Measurements from ENCODE around the gene LMO3. TPM values are rescaled to one million over a fixed set of nuclear protein-coding genes. Genes with fewer than 3 reads are reported as not detected.

The LMO3 gene
- total and polyA plus RNA-seq, 2 of the 4 experiments (the other 2 are of a cell fraction), result 0.54 to 0.84 TPM

- Histone ChIP-seq H3K9me3 (ENCODE audit: control insufficient read depth, insufficient read depth, low read length) (no peaks in the 10 kb centered on the region), H3K4me1 (ENCODE audit: control insufficient read depth, insufficient read depth, low read length) (no peaks in the 10 kb centered on the region), H3K18ac (ENCODE audit: low read depth, low read length) (no peak overlapping the region), H2AFZ (replicated peaks; ENCODE audit: low read length, poor library complexity) (no peak overlapping the region), H3K14ac (replicated peaks; ENCODE audit: low read depth, low read length) (no peak overlapping the region), H3K4ac (ENCODE audit: low read depth, low read length) (no peak overlapping the region), H2BK5ac (ENCODE audit: low read depth, low read length, poor library complexity, severe bottlenecking) (no peak overlapping the region), H4K91ac (ENCODE audit: insufficient read depth, low read depth, low read length) (no peak overlapping the region), H4K20me1 (ENCODE audit: insufficient read depth, low read length) (no peaks in the 10 kb centered on the region), H3K56ac (ENCODE audit: extremely low read depth, insufficient read depth, low read length) (no peak overlapping the region), H3K27ac (ENCODE audit: insufficient read depth, low read length) (no peak overlapping the region), H2BK120ac (ENCODE audit: low read depth, low read length) (no peak overlapping the region), H3K27me3 (ENCODE audit: control insufficient read depth, insufficient read depth, low read length) (no peaks in the 10 kb centered on the region), H3K9me1 (ENCODE audit: insufficient read depth, low read length) (no peaks in the 10 kb centered on the region), H4K8ac (ENCODE audit: low read depth in 2 of 2, low read length in 2 of 2) (no peak overlapping the region), H3K79me1 (ENCODE audit: low read depth in 1 of 2, low read length in 2 of 2) (no peaks in the 10 kb centered on the region), H3K4me3 (ENCODE audit: insufficient read depth, low read depth, low read length) (no peak overlapping the region), H2BK20ac (ENCODE audit: low read depth, low read length) (no peak overlapping the region), H3K4me2 (ENCODE audit: low read depth, low read length) (no peak overlapping the region), H3K36me3 (ENCODE audit: control insufficient read depth, insufficient read depth, low read length) (no peaks in the 10 kb centered on the region), H3K9ac (ENCODE audit: low read depth, low read length) (no peak overlapping the region), H2AK9ac (replicated peaks; ENCODE audit: low read depth, low read length, poor library complexity) (no peak overlapping the region), H2BK15ac (ENCODE audit: low read depth, low read length) (no peak overlapping the region), H2AK5ac (ENCODE audit: low read depth, low read length) (no peak overlapping the region), H3K23ac (ENCODE audit: low read depth, low read length) (no peak overlapping the region), H4K5ac (ENCODE audit: low read depth, low read length) (no peak overlapping the region)
- in situ Hi-C loops (cut with MboI; ENCODE audit: low sequenced_read_pairs), result no loop called here
- ChIA-PET POLR2A (ENCODE audit: unreplicated experiment) (no interaction called here), CTCF (no interaction called here)
- intact Hi-C loops (cut with micrococcal nuclease), result no loop called here
- dilution Hi-C loops (cut with HindIII; ENCODE audit: low sequenced_read_pairs, unreplicated experiment), result no loop called here
- TF ChIP-seq FOS (IDR thresholded peaks at IDR 0.05; ENCODE audit: low read depth, low read length), result no peak
- TF ChIP-seq MXI1 (IDR thresholded peaks at IDR 0.05; ENCODE audit: borderline replicate concordance, low read depth, low read length), result no peak
- TF ChIP-seq MAZ (IDR thresholded peaks at IDR 0.05; ENCODE audit: borderline replicate concordance, low read depth, low read length), result no peak
- no peak for TF ChIP-seq CHD1 (IDR thresholded peaks at IDR 0.05; ENCODE audit: low read depth, low read length)
- TF ChIP-seq, protein P1, sequence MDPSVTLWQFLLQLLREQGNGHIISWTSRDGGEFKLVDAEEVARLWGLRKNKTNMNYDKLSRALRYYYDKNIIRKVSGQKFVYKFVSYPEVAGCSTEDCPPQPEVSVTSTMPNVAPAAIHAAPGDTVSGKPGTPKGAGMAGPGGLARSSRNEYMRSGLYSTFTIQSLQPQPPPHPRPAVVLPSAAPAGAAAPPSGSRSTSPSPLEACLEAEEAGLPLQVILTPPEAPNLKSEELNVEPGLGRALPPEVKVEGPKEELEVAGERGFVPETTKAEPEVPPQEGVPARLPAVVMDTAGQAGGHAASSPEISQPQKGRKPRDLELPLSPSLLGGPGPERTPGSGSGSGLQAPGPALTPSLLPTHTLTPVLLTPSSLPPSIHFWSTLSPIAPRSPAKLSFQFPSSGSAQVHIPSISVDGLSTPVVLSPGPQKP (IDR thresholded peaks at IDR 0.05; ENCODE audit: borderline replicate concordance, low read depth, low read length), result no peak
- TF ChIP-seq RFX5 (IDR thresholded peaks at IDR 0.05; ENCODE audit: low read depth, low read length), result no peak
- no peak for TF ChIP-seq NFE2L2 (IDR thresholded peaks at IDR 0.05; ENCODE audit: low read depth, low read length)
- TF ChIP-seq SMC3 (IDR thresholded peaks at IDR 0.05; ENCODE audit: low read depth, low read length), result no peak
- TF ChIP-seq CEBPB (IDR thresholded peaks at IDR 0.05; ENCODE audit: low read depth, low read length), result no peak
- TF ChIP-seq RAD21 (IDR thresholded peaks at IDR 0.05; ENCODE audit: low read length), result no peak
- TF ChIP-seq BHLHE40 (IDR thresholded peaks at IDR 0.05; ENCODE audit: low read depth, low read length), result no peak
- no peak for TF ChIP-seq POLR2A (IDR thresholded peaks at IDR 0.05; ENCODE audit: low read depth, low read length)
- no peak for TF ChIP-seq MAFK (IDR thresholded peaks at IDR 0.05; ENCODE audit: low read depth, low read length)
- no peak for TF ChIP-seq USF2 (IDR thresholded peaks at IDR 0.05; ENCODE audit: low read depth, low read length)
- no peak for TF ChIP-seq CTCF (conservative IDR thresholded peaks at IDR 0.05; ENCODE audit: low read depth, low read length)
- no peak for TF ChIP-seq RCOR1 (IDR thresholded peaks at IDR 0.05; ENCODE audit: insufficient replicate concordance, low read length)
- DNase-seq, result no peak
- no TSS peak for BruUV-seq (replicated peaks)
- WGBS, 2 experiments (ENCODE audit: extremely low coverage in 2 of 2, insufficient read length in 1 of 2), result no CpG with 5 or more reads among the region's 2 CpGs
- no peak for ATAC-seq (ENCODE audit: low read depth)
Observed at GRCh38 chr12:16622338-16622737, 16.4 kb upstream of the LMO3 start.
